GM19023 (cell line): ENCODE measurements around the gene MAN1B1.
"Not testable (repeated sequence)": the region's sequence is repeated elsewhere in the genome, so short reads cannot be mapped to it uniquely, and the experiment has no call there.

Experiments
- ATAC-seq: cut with Tn5 transposase; IDR thresholded peaks from one replicate; pipeline ENCODE4 v1.9.1; 2021; ENCODE audit warnings: mild to moderate bottlenecking, moderate library complexity; ENCODE audit not compliant: unreplicated experiment

Gene MAN1B1

GRCh38 chr9:137052293-137052692, 34.5 kb upstream of the MAN1B1 start:
- no peak for ATAC-seq

DNA sequence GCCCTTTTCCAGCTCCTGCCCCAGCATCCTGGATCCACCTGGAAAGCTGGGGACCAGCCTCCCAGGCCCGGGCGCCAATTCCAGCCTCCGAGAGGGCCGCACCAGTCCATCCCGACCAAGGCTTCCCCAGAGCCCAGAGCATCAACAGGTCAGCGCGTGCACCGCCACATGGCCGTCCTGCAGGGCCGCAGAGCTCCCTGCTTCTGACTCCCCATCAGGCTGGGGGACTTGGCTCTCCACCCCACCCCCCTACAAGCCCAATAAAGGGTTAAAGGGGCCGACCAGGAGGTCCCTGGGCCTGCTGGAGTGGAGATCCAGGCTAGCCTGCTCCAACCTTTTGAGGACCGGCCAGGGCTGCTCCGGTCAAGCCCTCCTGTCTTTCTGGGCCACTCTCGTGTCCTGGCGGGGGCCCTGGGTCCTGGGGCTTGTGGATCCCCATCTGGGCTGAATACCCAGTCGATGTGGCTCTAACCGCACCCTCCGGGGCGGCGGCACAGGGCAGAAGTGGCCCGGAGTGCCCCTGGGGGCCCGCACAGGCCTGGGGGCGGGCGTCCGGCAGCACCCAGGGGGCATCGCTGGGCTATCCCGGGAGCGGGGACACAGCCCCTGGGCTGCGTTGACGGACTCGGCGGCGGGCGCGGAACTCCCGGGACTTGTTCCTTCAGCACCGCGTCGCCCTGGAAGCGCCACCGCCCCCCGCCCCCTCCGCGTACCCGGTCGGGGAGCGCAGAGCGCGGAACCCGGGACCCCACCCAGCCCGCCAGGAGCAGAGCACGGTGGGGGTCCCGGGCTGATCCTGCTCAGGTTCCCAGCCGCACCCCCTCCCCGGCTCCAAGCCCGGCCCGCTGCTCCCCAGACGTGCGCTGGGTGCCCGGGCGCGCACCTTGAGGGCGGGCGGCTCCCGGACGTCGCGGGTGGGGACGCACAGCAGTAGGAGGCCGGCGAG, 33.5 kb upstream of the MAN1B1 start:
- no peak for ATAC-seq

GRCh38 chr9:137053944-137054931, 32.5 kb upstream of the MAN1B1 start, which contains the start of gene ENTPD2:
TSS of gene ENTPD2 (minus strand) at chr9:137054061. CDS start at chr9:137053997, 64 bp downstream.
- no peak for ATAC-seq

- ATAC-seq, result no peak
These were observed 31.8 kb upstream of the MAN1B1 start for GRCh38 chr9:137054932-137055384.

DNA sequence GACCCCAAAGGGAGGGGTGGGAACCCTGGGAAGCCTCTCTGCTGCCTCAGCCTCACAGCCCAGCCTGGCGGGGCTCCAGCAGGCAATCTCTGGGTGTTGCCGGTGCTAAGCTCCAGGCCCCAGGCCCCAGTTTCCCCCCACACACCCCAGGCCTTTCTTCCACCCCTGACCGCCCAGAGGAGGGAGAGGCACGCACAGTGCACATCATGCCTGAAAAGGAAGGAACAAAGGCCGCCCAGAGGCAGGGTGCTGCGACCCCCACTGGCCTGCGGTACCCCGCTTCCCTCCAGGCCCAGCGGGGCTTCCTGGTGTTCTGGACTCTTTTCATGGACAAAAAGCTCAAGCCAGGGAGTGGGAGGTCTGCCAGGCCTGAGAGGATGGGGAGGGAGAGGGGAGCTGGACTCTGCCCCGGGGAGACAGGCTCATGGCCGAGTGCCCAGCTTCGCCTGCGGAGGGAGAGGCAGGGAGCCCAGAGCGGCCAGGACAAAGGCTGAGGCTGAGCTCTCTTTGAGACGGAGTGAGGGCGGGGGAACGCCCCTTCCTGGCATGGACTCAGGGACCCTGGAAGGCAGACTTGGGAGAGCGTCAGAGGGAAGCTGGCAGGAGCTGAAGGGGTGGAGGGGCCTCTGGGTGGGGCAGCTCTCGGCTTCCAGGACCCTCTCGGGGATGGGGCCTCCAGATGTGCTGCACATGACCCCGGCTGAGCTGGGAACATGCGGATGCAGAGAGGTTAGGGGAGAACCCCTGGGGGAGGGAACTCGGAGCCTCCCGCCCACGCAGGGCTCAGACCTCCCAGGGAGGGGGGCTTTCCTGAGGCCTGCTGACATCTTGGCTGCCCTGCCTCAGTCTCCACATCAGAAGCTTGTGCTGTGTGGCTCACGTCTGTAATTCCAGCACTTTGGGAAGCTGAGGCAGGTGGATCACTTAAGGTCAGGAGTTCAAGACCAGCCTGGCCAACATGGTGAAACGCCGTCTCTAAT, 31.1 kb upstream of the MAN1B1 start:
- no peak for ATAC-seq

GRCh38 chr9:137056739-137057415, 29.9 kb upstream of the MAN1B1 start:
- ATAC-seq, result no peak

GRCh38 chr9:137057545-137057944, 29.2 kb upstream of the MAN1B1 start:
- ATAC-seq, result no peak

DNA sequence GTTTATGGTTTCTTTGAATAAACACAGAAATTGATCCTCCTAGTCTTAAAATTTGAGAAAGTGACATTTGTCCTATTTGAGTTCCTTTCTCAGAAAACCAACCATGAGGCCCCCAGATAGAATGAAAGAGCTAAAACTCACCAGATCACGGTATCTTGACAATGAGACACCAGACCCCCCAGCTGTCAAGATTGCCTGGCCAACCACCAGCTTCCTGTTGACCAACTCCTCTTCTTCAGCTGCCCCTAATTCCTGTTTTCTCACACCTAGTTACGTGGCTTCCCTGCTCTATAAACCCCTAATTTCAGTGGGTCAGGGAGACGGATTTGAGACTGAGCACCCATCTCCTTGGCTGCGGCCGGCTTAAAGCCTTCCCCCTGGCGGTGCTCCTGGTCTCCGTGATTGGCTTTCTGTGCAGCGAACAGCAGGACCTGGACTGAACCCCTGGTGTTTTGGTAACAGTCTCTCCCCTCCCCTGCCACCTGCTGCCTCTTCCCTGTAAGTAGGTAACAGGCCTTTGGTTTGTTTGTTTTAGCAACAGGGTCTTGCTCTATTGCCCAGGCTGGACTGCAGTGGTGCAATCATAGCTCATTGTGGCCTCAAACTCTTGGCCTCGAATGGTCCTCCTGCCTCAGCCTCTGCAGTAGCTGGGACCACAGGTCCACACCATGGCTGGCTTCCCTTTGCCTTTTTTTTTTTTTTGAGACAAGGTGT, 28.1 kb upstream of the MAN1B1 start:
- ATAC-seq, result no peak

GRCh38 chr9:137062384-137062783, 24.4 kb upstream of the MAN1B1 start:
- ATAC-seq, result no peak

GRCh38 chr9:137062798-137063197, 24.0 kb upstream of the MAN1B1 start:
- ATAC-seq, result not testable (repeated sequence)

DNA sequence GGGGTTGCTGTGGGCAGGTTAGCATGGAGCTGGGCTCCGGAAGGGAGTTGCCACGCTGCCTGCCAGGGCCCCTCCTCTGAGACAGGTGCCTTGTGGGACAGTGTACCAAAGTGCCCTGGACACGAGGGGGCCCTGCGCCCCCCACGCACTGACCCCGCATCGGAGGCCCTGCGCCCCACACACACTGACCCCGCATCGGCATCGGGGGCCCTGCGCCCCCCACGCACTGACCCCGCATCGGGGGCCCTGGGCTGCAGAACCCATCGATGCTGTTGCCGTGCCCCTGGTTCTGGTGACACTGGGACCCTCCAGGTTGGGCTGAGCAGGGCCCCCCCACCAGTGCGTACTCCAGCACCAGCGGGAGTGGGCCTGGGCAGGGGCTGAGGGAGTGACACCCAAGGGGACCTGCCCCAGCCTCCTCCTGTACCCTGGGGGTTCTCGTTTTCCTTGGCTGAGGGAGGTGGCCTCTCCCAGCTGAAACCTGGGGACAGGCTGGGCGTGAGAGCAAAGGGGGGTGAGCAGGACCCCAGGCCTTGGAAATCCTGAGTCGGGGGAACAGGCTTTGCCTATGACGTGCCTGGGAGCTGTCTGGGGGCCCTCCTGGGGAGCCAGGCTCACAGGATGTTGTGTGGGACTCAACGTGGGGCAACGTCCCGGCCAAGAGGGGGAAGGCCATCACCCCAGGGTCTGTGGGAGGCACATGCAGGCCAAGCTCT, 23.3 kb upstream of the MAN1B1 start:
- ATAC-seq, result no peak

DNA sequence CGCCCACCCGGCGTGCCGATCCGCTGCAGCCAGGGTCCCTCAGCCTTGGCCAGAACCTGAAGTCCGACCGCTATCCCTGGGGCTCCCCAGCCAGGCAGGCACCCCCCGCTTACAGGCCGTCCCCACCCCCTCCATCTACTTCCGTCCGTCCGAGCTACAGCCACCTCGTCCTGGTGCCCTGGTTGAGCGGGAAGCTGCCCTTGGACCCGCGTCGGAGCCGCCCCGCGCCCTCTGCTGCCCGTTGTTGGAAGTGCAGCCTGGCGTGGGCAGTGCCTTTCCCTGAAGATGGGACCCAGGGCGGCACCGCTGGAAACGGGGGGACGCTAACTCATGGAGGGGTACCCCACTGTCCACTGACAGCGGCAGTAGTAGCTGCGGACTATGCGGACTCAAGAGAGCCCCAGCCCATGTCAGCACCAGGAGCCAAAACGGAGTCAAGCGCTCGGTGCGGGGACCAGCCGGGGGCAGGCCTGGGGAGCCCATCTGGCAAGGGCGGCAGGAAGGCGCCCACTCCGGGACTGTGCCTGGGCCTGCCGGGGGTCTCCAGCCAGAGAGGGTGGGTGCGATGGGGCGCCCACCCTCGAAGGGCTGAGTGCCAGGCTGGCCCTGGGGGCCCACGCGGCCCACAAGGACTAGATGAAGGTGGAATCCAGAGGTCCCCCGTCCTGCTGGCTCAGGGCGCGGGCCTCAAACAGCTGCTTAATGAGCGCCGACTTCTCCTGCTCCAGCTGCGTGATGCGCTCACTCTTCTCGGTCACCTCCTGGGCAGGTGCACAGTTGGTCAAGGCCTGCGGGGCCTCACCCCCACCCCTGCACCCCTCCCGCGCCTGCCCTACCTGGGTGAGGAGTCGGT, 22.5 kb upstream of the MAN1B1 start:
- ATAC-seq, result no peak

DNA sequence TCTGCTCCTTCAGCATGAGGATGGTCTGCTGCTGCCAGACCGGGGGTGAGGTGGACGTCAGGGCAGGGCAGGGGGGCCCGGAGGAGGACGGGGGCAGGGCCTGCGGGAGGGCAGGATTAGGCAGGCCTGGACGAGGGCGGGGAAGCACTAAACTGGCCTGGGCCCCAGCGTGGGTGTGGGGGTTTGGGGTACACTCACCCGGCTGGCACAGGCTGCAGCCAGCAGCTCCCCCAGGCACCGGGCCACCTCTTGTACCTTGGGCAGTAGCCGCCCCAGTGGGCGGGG, 22.0 kb upstream of the MAN1B1 start:
- no peak for ATAC-seq

DNA sequence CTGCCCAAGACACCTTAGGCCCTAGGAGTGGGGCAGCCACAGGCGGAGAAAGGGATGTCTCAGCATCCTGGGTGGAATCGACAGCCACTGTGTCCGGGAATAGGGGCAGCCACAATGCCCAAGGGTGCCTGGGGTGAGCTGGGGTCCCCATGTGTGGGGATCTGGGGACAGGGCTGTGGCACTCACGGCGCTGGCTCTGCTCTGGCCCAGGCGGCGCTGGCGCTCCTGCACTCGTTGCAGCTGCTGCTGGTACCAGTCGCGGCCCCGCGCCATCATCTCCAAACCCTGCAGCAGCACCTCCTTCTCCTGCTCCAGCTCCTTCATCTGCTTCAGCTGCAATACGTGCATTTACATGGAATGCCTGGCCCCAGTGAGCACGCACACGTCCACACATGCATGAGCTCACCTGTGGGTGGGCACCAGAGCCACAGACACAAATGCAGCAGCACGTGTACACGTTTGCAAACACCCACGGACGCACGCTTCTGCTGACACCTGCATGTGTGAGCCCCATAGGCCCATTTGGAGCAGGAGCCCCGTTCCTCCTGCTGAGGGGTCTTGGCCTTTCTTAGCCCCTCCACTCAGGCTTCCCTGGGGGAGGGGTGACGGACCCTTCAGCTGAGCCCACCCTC, 21.3 kb upstream of the MAN1B1 start:
- ATAC-seq, result no peak

DNA sequence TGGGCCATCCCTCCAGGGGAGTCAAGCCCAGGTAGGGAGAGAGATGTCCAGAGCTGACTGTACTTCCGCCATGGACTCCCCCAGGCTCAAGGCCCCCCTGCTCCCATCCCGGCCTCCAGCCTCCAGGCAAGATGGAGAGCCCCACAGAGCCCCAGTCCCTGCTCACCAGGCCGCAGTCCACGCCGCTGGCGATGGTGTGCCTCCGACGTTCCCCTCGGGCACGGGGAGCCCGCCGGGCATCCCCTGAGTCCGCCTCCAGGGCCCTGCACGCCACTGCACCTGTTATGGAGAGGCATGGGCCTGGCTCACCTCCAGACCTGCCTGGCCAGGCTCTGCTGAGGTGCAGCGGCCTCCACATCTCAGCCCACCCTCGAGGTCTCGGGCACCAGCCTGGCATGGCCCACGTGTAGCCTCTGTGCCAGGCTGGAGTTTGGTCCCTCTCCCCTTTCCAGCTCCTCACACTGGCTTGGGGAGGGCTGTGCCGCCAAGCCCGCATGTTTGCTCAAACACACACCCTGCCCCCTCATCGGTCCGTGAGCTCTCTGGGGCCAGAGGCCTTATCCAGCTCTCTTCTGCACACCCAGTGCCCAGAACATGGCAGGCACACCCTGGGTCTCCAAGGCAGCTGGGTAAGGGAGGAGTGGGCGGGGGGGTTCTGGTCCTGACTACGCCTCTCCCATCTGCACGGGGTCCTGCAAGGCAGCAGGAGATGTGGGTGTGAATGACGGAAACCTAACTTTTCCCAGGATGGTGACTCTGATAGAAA, 20.5 kb upstream of the MAN1B1 start:
- ATAC-seq, result no peak

DNA sequence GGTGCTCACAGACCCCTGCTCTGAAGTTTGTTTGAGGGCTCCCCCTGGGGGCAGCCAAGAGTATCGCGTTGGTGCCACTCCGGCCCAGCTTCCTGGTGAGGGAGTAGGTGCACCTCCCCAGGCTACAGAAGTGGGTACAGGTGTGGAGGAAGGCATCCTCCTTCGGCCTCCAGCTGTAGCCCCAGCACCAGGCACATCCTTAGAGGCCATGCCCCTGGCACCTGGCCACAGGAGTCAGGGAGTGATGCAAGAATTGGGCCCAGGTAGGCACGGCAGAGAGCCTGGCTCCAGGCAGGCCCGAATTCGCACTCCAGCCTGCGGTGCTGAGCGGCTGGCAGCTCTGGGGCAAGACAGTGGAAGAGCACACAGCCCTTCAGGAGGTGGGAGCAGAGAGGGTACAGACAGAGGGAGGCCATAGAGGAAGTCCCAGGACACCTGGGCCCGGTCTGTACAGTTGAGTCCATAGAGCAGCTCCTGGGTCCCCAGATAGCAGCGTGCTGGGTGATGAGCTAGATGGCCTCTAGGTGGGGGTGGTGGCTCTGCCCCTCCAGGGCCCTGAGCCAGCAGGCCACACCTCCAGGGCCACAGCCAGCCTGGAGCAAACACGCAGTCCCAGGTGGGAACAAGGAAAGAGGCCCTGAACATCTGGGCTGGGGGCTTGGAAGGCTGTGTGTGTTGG, 18.8 kb upstream of the MAN1B1 start:
- ATAC-seq, result no peak
